ENCODE results near the gene SRP19.
"Not testable (repeated sequence)": the region's sequence is repeated elsewhere in the genome, so short reads cannot be mapped to it uniquely, and the experiment has no call there.

The SRP19 gene

DNA sequence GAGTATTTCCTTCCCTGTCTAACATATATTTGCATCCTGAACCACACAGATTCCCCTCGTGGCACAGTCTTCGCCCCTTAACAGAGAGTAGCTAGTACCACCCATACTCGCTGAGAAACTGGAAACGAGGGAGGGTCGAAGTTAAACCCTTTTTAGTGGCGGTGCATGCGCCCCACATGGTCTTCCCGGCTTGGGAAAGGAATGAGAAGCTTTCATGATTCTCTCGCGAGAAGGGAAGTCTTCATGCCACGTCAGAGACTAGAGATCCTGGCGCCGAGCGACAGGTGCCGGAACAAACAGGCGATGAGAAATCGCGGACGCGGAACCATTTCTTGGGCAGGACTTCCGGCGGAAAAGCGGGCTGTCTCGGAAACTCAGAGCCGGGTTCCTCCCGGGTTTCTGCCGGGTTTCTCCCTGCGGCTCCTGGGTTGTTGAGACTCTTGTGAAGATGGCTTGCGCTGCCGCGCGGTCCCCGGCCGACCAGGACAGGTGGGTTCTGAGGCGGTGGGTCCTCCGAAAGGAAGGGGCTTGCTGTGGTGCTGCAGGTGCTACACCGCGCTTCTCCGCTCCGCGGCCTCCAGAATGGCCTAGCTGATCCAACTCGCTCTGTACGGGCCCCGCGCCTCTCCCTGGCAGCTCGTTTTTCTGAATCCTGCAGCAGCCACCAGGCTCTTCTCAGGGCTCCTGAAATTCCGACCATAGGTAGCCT is at the start of gene SRP19:
SRP19 (plus strand) TSS at position 359 of the 709 bp plus-strand sequence; CDS start at position 449, 90 bp downstream.
- DNase-seq (ENCODE audit: low read depth in 3 of 3), result peak; percentile 83 to 85 (median 84)

DNA sequence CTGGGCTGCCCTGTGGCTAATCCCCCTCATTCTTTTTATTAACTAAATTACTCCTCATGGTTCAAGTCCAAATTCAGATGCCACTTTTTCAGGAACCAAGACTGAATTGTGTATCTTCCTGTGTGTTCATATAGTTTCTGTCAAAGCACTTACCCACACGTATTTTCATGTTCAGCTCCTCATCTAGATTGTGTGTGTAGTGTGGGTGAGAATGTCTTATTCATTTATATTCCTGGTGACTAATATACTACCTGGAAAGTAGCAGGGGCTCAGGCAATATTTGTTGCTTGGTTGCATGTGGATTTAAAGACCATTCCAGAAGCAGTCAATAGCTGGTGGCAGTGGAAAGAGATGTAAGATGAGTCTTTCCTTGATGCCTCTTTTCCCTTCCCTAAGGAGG is 48.5 kb upstream of the SRP19 start:
- no peak for DNase-seq (ENCODE audit: low read depth in 3 of 3)

DNA sequence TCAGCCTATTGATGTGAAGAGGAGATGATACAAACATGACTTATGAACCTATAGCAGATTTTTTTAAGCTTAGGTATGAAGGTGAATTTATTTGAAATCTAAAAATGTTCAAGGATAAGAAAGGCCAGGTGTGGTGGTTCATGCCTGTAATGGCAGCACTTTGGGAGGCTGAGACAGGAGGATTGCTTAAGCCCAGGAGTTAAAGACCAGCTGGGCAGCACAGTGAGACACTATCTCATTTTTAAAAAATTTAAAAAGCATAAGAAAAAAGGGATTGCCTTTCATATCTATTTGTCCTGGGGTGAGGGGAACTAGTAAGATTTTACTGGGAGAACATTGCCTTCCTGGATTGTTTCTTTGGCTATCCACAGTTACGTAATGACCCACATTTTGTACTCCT is 40.8 kb upstream of the SRP19 start:
- no peak for DNase-seq (ENCODE audit: low read depth in 3 of 3)

DNA sequence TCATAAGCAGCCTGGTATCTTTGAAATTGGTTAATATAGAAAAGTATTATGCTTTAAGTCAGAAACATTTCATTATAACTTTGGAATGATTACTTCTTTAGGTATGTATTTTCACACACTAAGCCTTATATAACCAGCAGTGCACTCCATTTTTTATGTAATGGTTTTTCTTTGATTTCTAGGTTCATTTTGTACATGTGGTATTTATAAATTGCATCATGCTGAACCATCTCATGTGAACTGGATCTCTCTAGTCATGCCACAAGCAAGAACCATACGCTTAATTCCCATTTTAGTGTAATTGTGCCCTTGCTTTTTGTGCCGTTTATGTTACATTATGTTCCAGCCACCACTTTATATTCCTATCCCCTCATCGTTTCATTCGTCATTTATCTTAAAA is 38.6 kb upstream of the SRP19 start:
- DNase-seq (ENCODE audit: low read depth in 3 of 3), result no peak

DNA sequence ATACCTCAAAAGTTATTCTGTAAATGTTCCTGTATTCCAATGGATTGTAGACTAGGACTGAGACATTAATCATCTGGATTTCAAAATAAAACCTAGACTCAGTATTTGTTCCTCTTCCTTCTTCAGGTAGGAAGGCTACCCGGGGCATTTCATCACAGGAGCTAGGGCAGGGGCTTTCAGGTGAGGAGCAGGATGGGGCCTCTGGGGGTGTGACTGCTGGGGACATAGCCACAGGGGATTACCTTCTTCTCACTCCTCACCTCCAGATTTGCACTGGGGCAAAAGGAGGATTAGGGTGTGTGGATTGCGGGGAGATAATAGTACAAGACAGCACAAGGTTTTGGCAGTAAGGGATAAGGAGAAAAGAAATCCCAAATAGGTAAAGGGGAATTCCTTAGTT is 37.9 kb upstream of the SRP19 start:
- no peak for DNase-seq (ENCODE audit: low read depth in 3 of 3)

DNA sequence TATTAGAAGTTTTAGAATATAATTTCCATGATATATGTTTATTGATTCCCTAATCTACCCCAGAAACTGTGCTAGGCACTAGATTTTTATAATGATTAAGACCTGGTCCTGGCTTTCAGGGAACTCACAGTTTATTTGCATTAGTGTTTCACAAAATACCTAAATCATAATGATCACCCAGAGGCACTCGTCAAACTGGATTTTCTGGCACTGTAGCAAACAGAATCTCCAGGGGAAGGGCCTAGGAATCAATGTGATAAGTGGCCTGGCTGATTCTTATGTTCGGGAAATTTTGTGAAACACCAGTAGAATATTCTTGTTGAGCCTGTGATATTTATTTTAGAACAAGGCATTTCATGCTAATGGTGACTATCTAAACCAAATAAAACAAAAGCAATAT is 37.4 kb upstream of the SRP19 start:
- DNase-seq (ENCODE audit: low read depth in 3 of 3), result no peak

DNA sequence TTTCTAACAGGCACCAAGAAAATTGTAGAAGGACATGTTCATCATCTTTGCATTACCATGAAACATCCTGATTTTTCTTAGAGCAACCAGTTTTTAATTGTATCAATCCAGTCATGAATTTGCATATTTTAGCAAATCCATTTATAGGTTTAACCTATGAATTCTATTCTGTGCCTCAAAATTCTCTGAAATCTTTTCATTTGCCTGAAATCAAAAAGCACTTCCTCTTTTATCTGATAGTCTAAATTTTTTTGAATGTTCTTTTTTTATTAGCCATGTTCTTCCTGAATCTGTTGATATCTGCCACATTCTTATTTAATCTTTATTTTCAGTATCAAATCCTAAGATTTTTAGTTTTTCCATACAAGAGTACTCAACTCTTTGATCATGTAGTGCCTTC is 36.9 kb upstream of the SRP19 start:
- no peak for DNase-seq (ENCODE audit: low read depth in 3 of 3)

DNA sequence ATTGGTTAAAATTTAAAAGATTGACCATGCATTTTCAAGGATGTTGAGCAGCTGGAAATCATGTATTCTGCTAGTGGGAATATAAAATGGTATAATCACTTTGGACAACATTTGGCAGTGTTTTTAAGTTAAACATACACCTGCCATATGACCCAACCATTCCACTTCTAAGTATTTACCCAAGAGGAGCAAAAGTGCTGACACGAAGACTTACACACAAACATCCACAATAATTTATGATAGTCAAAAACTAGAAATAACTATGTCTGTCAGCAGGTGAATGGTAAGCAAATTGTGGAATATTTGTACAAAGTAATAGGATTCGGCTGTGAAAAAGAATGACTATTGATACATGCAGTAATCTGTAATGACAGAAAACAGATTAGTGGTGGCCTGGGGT is 30.7 kb upstream of the SRP19 start:
- DNase-seq (ENCODE audit: low read depth in 3 of 3), result no peak

DNA sequence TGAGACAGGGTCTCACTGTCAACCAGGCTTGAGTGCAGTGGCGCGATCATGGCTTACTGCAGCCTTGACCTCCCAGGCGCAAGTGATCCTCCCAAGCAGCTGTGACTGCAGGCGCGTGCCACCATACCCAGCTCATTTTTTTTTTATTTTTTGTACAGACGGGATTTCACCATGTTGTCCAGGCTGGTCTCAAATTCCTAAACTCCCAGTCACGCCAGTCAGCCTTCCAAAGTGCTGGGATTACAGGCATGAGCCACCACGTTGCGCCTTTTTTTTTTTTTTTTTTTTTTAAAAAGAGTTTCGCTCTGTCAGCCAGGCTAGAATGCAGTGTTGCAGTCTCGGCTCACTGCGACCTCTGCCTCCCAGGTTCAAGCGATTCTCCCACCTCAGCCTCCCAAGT is 27.1 kb upstream of the SRP19 start:
- DNase-seq (ENCODE audit: low read depth in 3 of 3), result no peak

DNA sequence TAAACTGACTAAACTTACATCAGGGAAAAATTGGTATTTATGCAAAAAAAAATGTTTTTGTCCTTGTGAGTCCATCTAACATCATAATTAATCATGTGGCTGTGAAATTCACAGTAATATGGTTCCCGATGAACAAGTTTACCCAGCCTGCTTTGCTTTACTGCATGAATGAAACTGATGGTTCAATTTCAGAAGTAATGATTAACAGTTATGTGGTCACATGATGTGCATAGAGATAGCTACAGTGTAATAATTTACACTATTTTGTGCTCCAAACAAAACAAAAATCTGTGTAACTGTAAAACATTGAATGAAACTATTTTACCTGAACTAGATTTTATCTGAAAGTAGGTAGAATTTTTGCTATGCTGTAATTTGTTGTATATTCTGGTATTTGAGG is 16.6 kb upstream of the SRP19 start:
- no peak for DNase-seq (ENCODE audit: low read depth in 3 of 3)

DNA sequence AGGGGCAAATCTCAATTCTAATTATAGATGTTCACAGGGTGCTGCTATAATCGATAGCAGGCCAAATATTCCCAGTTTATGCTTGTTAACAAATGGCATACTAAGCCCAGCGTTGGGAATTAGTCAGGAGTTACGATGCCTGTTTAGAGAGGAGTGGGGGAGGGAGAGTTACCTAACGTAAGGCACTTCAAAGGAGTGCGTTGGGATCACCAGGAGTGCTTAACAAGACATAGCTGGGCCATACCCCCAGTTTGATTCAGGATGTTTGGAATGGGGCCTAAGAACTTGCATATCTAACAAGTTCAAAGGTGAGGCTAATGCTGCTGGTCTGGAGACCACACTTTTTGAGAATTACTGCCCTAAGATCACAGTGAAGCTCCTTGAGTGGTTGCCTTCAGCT is 14.5 kb upstream of the SRP19 start:
- DNase-seq (ENCODE audit: low read depth in 3 of 3), result no peak

DNA sequence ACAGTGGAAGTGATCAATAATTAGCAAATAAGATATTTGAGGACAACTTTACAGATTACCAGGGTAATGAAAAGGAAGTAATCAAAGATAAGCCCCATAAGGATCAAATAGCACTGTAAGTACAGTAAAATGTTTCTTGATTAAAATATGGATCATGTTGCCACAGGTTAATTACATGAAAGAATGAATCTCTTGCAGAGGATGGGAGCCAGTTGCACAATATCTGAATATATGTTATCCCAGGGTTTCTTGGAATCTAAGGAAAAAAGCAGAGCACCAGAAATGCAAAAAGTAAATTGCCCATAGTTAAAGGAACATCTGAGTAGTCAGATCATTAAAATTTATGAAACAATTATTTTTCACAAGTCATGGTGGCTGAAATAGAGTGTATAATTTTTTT is 13.8 kb upstream of the SRP19 start:
- DNase-seq (ENCODE audit: low read depth in 3 of 3), result no peak

DNA sequence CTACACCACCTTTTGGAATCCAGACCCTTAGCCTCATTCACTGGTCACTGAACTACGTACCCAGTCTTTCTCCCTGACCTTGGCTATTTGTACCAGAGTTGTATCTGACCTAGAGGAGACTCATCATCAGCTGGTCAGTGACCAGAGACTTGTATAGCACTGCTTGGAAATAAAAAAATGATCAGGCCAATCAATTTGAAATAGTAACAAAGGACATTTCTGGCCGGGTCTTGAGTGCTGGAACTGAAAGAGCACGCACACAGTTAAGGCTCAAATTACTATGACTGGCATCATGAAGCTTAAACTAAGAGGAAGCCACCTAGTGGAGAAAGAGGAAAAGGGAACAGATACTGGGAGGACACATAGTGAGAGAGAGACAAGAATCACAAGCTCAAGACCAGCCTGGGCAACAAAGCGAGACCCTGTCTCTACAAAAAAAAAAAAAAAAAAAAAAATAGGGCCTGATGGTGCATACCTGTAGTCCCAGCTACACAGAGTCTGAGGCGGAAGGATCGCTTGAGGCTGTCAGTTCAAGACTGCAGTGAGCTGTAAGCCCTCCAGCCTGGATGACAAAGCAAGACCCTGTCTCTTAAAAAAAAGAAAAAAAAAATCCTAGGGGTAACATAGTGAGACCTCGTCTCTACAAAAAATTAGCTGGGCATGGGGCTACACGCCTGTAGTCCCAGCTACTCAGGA is 12.8 kb upstream of the SRP19 start:
- no peak for DNase-seq (ENCODE audit: low read depth in 3 of 3)

DNA sequence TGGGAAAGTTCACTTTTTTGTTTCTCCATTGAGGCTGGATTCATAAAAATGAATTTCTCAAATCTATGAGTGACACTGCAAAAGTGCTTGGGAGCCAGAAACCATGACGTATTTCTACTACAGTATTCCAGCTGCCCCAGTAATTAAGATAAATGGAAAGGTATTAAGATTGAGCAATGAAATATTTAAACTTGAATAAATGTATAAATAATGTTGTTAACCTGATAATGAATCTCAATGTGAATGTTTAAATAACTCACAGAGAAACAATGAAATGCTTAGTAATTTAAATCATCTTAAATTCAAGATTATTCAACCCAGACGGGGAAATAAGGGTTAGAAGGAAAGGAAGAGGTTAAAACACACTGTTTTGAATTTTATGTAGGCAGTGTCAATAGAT is 11.2 kb upstream of the SRP19 start:
- no peak for DNase-seq (ENCODE audit: low read depth in 3 of 3)

DNA sequence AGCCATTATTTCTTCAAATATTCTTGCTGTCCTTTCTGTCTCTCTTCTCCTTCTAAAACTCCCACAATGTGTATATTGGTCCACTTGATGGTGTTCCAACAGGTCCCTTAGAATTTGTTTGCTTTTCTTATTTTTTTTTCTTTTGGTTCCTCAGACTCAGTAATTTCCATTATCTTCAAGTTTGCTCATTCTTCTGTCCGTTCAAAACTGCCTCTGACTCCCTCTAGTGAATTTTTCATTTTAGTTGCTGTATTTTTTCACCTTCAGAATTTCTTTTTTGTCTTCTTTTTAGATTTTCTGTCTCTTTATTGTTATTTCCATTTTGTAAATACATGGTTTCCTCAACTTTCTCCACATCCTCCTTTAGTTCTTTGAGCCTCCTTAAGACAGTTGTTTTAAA is 6.4 kb upstream of the SRP19 start:
- no peak for DNase-seq (ENCODE audit: low read depth in 3 of 3)

DNA sequence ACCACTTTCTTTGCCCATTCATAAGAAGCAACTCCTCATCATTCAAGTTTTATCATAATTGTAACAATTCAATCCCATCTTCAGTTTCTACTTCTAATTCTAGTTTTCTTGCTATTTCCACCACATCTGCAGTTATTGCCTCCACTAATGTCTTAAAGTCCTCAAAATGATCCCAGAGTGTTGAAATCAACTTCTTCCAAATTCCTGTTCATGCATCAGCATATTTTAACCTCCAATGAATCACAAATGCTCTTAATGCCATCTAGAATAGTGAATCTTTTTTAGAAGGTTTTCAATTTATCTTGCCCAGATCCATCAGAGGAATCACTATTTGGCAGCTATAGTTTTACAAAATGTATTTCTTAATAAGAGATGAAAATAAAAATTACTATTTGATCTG is 3.2 kb upstream of the SRP19 start:
- DNase-seq (ENCODE audit: low read depth in 3 of 3), result no peak

DNA sequence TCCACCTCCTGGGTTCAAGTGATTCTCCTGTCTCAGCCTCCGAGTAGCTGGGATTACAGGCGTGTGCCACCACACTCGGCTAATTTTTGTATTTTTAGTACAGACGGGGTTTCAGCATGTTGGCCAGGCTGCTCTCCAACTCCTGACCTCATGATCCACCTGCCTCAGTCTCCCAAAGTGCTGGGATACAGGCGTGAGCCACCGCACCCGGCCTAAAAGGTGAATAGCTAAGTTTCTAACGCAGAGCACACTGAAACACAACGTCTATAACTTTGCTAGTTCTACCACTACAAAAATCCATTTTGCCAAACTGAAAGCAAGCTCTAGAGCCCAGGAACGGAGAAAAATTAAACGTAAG is 537 bp upstream of the SRP19 start:
- not testable (repeated sequence) for DNase-seq (ENCODE audit: low read depth in 3 of 3)

DNA sequence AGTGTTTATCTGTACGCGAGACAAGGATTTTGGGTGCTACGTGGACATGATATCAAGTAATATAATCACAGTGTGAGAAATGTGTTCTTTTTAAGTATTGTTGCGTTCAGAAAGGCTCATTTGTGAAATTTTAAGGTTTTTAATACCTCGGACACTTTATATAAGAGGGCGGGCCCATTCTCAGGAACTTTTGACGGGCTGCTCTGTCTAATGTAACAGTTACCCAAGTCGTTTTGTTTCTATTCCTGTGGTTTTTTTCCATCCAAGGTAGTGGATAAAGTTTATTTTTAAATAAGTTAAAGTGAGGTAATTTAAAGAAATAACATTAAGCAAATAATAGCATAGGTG is 525 bp downstream of the SRP19 start:
- DNase-seq (ENCODE audit: low read depth in 3 of 3), result no peak

DNA sequence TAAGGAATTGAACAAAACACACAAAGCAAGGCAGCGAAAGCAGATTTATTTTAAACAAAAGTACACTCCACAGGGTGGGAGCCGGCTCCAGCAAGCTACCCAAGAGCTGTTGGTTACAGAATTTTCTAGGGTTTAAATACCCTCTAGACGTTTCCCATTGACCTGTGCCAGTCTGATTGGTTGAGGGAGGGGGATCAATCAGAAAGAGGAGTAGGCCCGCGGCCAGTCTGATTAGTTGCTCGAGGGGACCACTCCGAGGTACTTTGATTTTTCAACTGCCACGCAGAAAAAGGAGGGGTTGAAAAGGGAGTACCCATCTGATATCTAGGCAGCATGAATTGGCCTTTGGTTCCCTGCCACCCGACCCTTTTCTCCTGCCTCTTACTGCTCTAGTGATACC is 998 bp downstream of the SRP19 start:
- DNase-seq (ENCODE audit: low read depth in 3 of 3), result no peak

DNA sequence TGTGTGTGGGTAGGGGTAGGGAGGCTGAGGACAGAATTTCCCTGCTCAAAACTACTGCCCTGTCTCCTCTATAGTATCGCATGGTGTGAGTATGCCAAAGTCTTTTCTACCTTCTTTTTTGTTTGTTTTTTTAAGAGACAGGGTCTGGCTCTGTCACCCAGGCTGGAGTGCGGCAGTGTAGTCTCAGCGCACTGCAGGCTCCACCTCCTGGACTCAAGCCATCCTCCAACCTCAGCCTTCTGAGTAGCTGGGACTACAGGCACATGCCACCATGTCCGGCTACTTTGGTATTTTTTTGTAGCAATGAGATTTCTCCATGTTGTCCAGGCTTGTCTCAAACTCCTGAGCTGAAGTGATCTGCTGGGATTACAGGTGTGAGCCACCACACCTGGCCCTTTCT is 2.5 kb downstream of the SRP19 start:
- no peak for DNase-seq (ENCODE audit: low read depth in 3 of 3)

DNA sequence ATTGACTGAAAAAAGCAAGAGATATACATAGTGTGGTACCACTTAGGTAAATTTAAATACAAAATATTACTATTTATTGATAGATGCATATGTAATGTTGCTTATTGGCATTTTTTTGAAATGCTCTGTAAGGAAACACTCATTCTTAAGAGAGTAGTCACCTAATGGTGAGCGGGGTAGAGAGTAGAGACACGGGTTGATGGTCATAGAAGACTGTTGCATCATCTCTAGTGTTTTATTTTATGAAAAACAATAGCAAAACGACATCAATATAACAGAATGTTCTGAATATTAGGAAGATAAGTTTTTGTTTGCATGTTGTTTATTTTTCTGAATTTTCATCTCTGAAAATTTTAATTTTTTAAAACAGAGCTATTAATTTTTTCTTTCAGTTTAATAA is 4.0 kb downstream of the SRP19 start:
- DNase-seq (ENCODE audit: low read depth in 3 of 3), result no peak

DNA sequence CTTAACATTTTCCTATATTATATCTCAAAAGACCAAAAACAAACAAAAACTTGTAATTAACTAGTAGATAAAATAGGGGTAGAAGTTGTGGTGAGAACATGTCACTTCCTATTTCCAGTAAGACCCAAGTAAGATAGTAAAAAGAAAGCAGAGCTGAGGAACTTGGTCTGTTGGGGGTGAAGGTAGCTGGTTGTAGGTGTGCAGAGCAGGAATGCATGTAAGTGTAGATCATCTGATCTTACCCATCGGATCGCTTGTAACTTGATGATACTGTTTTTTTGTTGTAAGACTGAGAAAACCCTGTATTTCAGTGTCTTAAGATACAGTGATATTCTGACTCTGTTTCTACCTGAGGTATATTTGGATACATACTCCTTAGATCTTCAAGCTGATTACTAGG is 5.7 kb downstream of the SRP19 start:
- DNase-seq (ENCODE audit: low read depth in 3 of 3), result no peak

DNA sequence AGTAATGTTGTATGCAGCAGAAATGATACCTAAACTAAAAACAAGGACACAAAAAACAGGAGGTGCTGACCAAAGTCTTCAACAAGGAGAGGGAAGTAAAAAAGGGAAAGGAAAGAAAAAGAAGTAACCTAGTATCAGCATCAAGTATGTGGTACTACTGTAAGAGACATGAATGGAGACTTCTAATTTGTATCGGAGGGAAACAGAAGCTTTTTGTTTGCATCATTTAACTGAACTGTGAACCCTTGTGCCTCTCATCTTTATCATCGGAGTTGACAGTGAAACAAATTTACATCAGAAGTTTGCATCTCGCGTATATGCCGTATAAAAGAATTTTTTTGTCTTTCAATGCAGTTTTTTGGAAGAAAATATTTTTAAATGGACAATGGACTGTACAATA is 6.3 kb downstream of the SRP19 start:
- no peak for DNase-seq (ENCODE audit: low read depth in 3 of 3)

DNA sequence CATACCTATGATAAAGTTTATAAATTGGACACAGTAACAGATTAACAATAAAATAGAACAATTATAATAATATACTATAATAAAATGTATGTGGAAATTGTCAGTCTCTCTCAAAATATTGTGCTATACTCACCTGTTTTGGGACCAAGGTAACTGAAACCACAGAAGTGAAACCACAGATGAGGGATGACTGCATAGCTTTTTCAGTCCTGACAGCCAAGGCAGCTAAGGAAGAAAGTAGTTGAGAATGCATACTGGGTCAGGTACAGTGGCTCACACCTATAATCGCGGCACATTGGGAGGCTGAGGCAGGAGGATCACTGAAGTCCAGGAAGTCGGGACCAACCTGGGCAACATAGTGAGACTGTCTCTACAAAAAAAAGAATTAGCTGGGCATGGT is 8.9 kb downstream of the SRP19 start:
- no peak for DNase-seq (ENCODE audit: low read depth in 3 of 3)
